Skeletal muscle tissue (tissue), 4 donors: ENCODE results near the gene PUM2. TPM values are rescaled to one million over a fixed set of nuclear protein-coding genes. Genes with fewer than 3 reads are reported as not detected.

Experiments
- H3K27ac ChIP-seq: one replicate; pipeline ENCODE4 v1.7.0; 2013; ENCODE audit warnings: mild to moderate bottlenecking, low read depth, low read length, inconsistent platforms
- H3K27me3 ChIP-seq, 3 donors: one replicate each; pipeline ENCODE4 v1.7.0; 2013; ENCODE audit warnings: low read length in 3 of 3; ENCODE audit not compliant: control insufficient read depth in 3 of 3, insufficient read depth in 3 of 3
- H3K36me3 ChIP-seq, 3 donors: one replicate each; pipeline ENCODE4 v1.7.0; 2013; ENCODE audit warnings: low read length in 3 of 3; ENCODE audit not compliant: control insufficient read depth in 3 of 3, insufficient read depth in 3 of 3
- H3K4me1 ChIP-seq, 3 donors: one replicate each; pipeline ENCODE4 v1.7.0; 2013; ENCODE audit warnings: low read length in 3 of 3, mild to moderate bottlenecking in 3 of 3; ENCODE audit not compliant: control insufficient read depth in 3 of 3, insufficient read depth in 3 of 3
- H3K4me3 ChIP-seq, 3 donors: one replicate each; pipeline ENCODE4 v1.7.0; 2013; ENCODE audit warnings: low read length in 3 of 3
- H3K9ac ChIP-seq, 3 donors: one replicate each; pipeline ENCODE4 v1.7.0; 2013; ENCODE audit warnings: low read length in 3 of 3, mild to moderate bottlenecking in 3 of 3, moderate library complexity in 2 of 3, low read depth in 1 of 3
- H3K9me3 ChIP-seq, 3 donors: one replicate each; pipeline ENCODE4 v1.7.0; 2013; ENCODE audit warnings: low read length in 3 of 3; ENCODE audit not compliant: control insufficient read depth in 3 of 3
- total RNA-seq: library from RNA; depleted of rRNA; stranded (reverse); fragments of >200 nt; gene quantifications from one replicate; pipeline ENCODE4 v1.2.3, GENCODE V29; 2014
- donor health status: Osteomylitis.

PUM2 gene
- total RNA-seq, 1 donor from 2014 or later, result 80.4 TPM

GRCh38 chr2:20317690-20318089 is 33.0 kb downstream of the PUM2 start:
- Histone ChIP-seq H3K27me3 (no peaks in the 10 kb centered on the region), H3K4me3 (no peak overlapping the region), H3K36me3 (peaks cover 9 to 27% (median 20%) of the 10 kb centered on the region in 3 donors), H3K27ac (no peak overlapping the region), H3K9me3 (no peaks in the 10 kb centered on the region), H3K9ac (no peak overlapping the region), H3K4me1 (no peaks in the 10 kb centered on the region)

DNA sequence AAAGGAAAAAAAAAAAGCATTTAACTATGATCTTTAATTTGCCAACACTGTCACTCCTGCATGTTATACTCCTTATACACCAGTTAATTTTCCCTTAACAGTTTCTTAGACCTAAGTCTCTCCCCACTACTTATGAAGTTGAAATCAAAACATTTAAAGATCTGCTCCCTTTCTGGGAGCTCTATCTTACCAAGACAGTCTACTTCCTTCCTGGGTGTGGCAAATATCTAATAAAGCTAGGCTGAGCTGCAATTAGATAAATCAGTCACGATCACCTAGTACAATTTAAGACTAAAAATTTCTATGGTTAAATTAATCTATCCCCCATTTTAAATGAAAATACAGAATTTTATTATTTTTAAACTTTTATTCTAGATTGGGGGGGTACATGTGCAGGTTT is 33.4 kb downstream of the PUM2 start:
- Histone ChIP-seq H3K36me3 (peaks cover 7 to 25% (median 20%) of the 10 kb centered on the region in 3 donors), H3K9me3 (no peaks in the 10 kb centered on the region), H3K9ac (no peak overlapping the region), H3K27ac (no peak overlapping the region), H3K4me1 (no peaks in the 10 kb centered on the region), H3K27me3 (no peaks in the 10 kb centered on the region), H3K4me3 (no peak overlapping the region)

GRCh38 chr2:20314562-20315501 is 35.8 kb downstream of the PUM2 start:
- Histone ChIP-seq H3K27me3 (no peaks in the 10 kb centered on the region), H3K9me3 (no peaks in the 10 kb centered on the region), H3K36me3 (peaks cover 7 to 34% (median 27%) of the 10 kb centered on the region in 3 donors), H3K4me3 (no peak overlapping the region), H3K27ac (no peak overlapping the region), H3K9ac (no peak overlapping the region), H3K4me1 (no peaks in the 10 kb centered on the region)

DNA sequence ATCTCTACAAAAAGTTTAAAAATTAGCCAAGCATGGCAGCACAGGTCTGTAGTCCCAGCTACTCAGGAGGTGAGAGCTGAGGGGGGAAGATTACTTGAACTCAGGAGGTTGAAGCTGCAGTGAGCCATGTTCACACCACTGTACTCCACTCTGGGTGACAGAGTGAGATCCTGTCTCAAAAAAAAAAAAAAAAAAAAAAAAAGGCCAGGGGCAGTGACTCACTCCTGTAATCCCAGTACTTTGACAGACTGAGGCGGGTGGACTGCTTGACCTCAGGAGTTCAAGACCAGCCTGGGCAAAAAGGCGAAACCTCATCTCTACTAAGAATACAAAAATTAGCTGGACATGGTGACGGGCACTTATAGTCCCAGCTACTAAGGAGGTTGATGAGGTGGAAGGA is 37.0 kb downstream of the PUM2 start:
- Histone ChIP-seq H3K9ac (no peak overlapping the region), H3K9me3 (no peaks in the 10 kb centered on the region), H3K4me3 (no peak overlapping the region), H3K27me3 (no peaks in the 10 kb centered on the region), H3K36me3 (peaks cover 7 to 44% (median 21%) of the 10 kb centered on the region in 3 donors), H3K27ac (no peak overlapping the region), H3K4me1 (no peaks in the 10 kb centered on the region)

DNA sequence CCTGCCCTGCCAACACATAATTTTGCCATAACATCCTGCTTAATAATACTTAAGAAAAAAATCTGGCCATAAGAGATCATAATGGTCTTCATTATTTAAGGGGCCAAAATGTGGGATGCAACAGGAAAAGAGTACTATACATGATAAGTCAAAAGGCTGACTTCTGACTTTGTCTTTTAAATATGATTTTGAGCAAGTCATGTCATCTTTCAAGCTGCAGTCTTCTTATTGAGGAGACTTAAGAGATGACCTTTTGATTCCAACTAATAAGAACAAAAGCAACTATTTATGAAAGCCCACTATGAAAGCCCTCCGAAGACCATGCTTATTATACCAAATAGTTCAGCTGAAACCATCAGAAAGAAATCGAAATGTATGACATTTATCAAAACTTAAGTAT is 41.6 kb downstream of the PUM2 start:
- no peaks in the 10 kb centered on the region for H3K27me3 ChIP-seq
- H3K4me3 ChIP-seq, result no peak overlapping the region
- H3K9me3 ChIP-seq, result no peaks in the 10 kb centered on the region
- H3K36me3 ChIP-seq, result peaks cover 8 to 46% (median 23%) of the 10 kb centered on the region in 3 donors
- H3K4me1 ChIP-seq, result no peaks in the 10 kb centered on the region
- no peak overlapping the region for H3K9ac ChIP-seq
- H3K27ac ChIP-seq, result no peak overlapping the region

GRCh38 chr2:20307311-20307710 is 43.3 kb downstream of the PUM2 start:
- H3K9ac ChIP-seq, result no peak overlapping the region
- peaks cover 6 to 38% (median 23%) of the 10 kb centered on the region in 3 donors for H3K36me3 ChIP-seq
- no peaks in the 10 kb centered on the region for H3K9me3 ChIP-seq
- no peaks in the 10 kb centered on the region for H3K27me3 ChIP-seq
- H3K27ac ChIP-seq, result no peak overlapping the region
- no peaks in the 10 kb centered on the region for H3K4me1 ChIP-seq
- no peak overlapping the region for H3K4me3 ChIP-seq

GRCh38 chr2:20304411-20304810 is 46.2 kb downstream of the PUM2 start:
- H3K4me1 ChIP-seq, result no peaks in the 10 kb centered on the region
- no peak overlapping the region for H3K9ac ChIP-seq
- H3K4me3 ChIP-seq, result no peak overlapping the region
- no peaks in the 10 kb centered on the region for H3K27me3 ChIP-seq
- peaks cover 6 to 26% (median 14%) of the 10 kb centered on the region in 3 donors for H3K36me3 ChIP-seq
- no peak overlapping the region for H3K27ac ChIP-seq
- H3K9me3 ChIP-seq, result no peaks in the 10 kb centered on the region

- Histone ChIP-seq H3K9ac (no peak overlapping the region), H3K9me3 (no peaks in the 10 kb centered on the region), H3K36me3 (peaks cover 6 to 25% (median 17%) of the 10 kb centered on the region in 3 donors), H3K27ac (no peak overlapping the region), H3K27me3 (no peaks in the 10 kb centered on the region), H3K4me1 (no peaks in the 10 kb centered on the region), H3K4me3 (no peak overlapping the region)
Observed at GRCh38 chr2:20303966-20304365, 46.7 kb downstream of the PUM2 start.

- no peak overlapping the region for H3K9ac ChIP-seq
- peaks cover 9 to 20% (median 14%) of the 10 kb centered on the region in 3 donors for H3K36me3 ChIP-seq
- no peaks in the 10 kb centered on the region for H3K4me1 ChIP-seq
- H3K9me3 ChIP-seq, result no peaks in the 10 kb centered on the region
- no peak overlapping the region for H3K27ac ChIP-seq
- H3K4me3 ChIP-seq, result no peak overlapping the region
- no peaks in the 10 kb centered on the region for H3K27me3 ChIP-seq
Observed at GRCh38 chr2:20302019-20302418, 48.6 kb downstream of the PUM2 start.

GRCh38 chr2:20300656-20301055 is 50.0 kb downstream of the PUM2 start:
- no peaks in the 10 kb centered on the region for H3K9me3 ChIP-seq
- H3K27me3 ChIP-seq, result no peaks in the 10 kb centered on the region
- H3K4me3 ChIP-seq, result no peak overlapping the region
- no peaks in the 10 kb centered on the region for H3K4me1 ChIP-seq
- no peak overlapping the region for H3K27ac ChIP-seq
- peaks cover 7 to 19% (median 10%) of the 10 kb centered on the region in 3 donors for H3K36me3 ChIP-seq
- H3K9ac ChIP-seq, result no peak overlapping the region
